Mucosa of stomach (tissue), 1 donor: Measurements from ENCODE around the gene KRI1.
A peak's percentile ranks its signal among the peaks of the same experiment; 100 is the strongest.
"Not testable (repeated sequence)": the region's sequence is repeated elsewhere in the genome, so short reads cannot be mapped to it uniquely, and the experiment has no call there.

ENCODE experiments used
- H3K27me3 ChIP-seq: one replicate; pipeline ENCODE4 v1.7.0; 2013; ENCODE audit warnings: mild to moderate bottlenecking, low read length; ENCODE audit not compliant: control insufficient read depth, insufficient read depth
- H3K36me3 ChIP-seq: one replicate; pipeline ENCODE4 v1.7.0; 2013; ENCODE audit warnings: low read length; ENCODE audit not compliant: control insufficient read depth, insufficient read depth
- H3K4me1 ChIP-seq: one replicate; pipeline ENCODE4 v1.7.0; 2013; ENCODE audit warnings: mild to moderate bottlenecking, low read length; ENCODE audit not compliant: control insufficient read depth, insufficient read depth
- H3K4me3 ChIP-seq: one replicate; pipeline ENCODE4 v1.7.0; 2013; ENCODE audit warnings: low read length
- H3K9ac ChIP-seq: one replicate; pipeline ENCODE4 v1.7.0; 2013; ENCODE audit warnings: mild to moderate bottlenecking, low read length, moderate library complexity
- H3K9me3 ChIP-seq: one replicate; pipeline ENCODE4 v1.7.0; 2013; ENCODE audit warnings: mild to moderate bottlenecking, low read length, moderate library complexity; ENCODE audit not compliant: control insufficient read depth
- donor health status: Pancreatic carcinoma.

KRI1 gene

DNA sequence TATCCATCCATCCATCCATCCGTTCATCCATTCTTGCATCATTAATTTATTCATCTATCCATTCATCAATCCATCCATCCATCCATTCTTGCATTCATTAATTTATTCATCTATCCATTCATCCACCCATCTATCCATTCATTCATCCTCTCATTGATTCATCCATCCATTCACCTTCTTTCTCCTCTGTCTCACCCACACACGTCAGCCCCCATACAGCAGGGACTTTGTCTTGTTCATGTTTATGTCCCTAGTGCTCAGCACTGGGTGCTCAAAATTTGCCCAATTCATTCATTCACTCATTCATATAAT is 22.0 kb upstream of the KRI1 start:
- Histone ChIP-seq H3K9me3 (no peaks in the 10 kb centered on the region), H3K4me3 (no peak overlapping the region), H3K9ac (no peak overlapping the region), H3K36me3 (no peaks in the 10 kb centered on the region), H3K4me1 (no peaks in the 10 kb centered on the region), H3K27me3 (no peaks in the 10 kb centered on the region)

GRCh38 chr19:10587022-10587838 is 21.4 kb upstream of the KRI1 start, which contains the start of gene AP1M2:
Gene AP1M2 (minus strand): TSS chr19:10587312. CDS start chr19:10587231, 81 bp downstream.
- Histone ChIP-seq H3K36me3 (no peaks in the 10 kb centered on the region), H3K9me3 (no peaks in the 10 kb centered on the region), H3K4me3 (peak within 1 kb of the TSS; percentile 67), H3K4me1 (no peaks in the 10 kb centered on the region), H3K9ac (peak within 1 kb of the TSS; percentile 88), H3K27me3 (no peaks in the 10 kb centered on the region)

GRCh38 chr19:10586396-10586795 is 20.6 kb upstream of the KRI1 start:
- Histone ChIP-seq H3K36me3 (peaks cover under 1% of the 10 kb centered on the region), H3K9me3 (no peaks in the 10 kb centered on the region), H3K9ac (peak overlapping the region; percentile 88), H3K27me3 (no peaks in the 10 kb centered on the region), H3K4me3 (peak overlapping the region; percentile 67), H3K4me1 (no peaks in the 10 kb centered on the region)

DNA sequence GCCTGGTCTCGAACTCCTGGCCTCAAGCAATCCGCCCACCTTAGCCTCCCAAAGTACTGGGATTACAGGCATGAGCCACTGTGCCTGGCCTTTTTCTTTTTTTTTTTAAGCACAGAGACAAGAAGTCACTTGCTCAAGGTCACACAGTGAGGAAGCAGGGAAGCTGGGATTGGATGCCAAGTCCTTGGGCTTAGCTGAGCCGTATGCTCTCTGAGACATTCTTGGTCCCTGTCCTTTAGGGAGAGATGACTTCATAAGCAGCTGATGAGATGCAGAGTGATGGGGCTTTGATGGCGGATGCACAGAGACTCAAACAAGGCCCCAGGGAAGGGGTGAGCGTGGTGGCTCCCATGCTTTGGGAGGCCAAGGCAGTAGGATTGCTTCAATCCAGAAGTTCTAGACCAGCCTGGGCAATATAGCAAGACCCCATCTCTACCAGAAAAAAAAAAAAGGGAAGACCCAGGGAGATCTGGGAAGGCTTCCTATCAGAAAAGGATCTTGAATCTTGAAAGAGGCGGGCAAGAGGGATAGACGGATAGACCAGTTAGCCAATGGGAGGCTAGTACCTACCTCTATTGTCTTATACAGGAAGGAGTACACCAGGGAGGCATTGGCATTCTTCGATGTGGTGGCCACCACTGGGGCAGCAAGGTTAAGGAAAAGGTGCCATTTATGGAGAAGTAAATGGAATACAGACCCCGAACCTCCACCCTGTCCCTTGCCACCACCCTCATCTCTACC is 17.4 kb upstream of the KRI1 start:
- Histone ChIP-seq H3K36me3 (peaks cover 4% of the 10 kb centered on the region), H3K9ac (no peak overlapping the region), H3K9me3 (no peaks in the 10 kb centered on the region), H3K4me1 (peaks cover 5% of the 10 kb centered on the region), H3K27me3 (no peaks in the 10 kb centered on the region), H3K4me3 (no peak overlapping the region)

GRCh38 chr19:10582091-10582490 is 16.3 kb upstream of the KRI1 start:
- peaks cover 4% of the 10 kb centered on the region for H3K36me3 ChIP-seq
- no peak overlapping the region for H3K9ac ChIP-seq
- H3K4me3 ChIP-seq, result no peak overlapping the region
- peaks cover 5% of the 10 kb centered on the region for H3K4me1 ChIP-seq
- no peaks in the 10 kb centered on the region for H3K9me3 ChIP-seq
- no peaks in the 10 kb centered on the region for H3K27me3 ChIP-seq

DNA sequence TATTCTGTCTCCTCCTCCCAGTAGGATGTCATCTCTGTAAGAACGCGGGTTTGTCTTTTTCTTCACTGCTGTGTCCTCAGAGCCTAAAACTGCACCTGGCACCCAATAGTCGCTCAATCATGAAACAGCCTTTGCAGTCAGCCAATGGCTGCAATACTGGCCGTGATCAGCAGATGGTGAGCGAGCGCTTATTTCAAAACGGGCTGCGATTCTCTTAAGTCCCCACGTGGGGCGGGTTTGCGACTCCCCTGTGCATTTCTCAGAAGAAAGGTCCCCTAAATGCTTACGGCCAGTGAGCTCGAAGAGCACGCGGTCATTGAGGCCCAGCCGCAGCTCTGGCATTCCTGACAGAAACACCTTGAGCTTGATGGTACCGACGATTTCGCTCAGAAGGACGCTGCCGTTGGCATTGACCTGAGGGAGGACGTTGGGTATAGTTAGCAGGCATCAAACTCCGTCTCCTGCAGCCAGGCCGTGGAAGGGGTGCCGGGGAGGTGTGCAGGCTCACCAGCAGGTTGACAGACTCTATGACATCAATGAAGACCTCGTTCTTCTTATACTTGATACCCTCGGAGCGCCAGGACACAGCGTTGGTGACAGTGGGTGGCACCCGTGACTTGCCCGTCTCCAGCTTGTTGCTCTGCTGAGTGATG is 15.3 kb upstream of the KRI1 start:
- Histone ChIP-seq H3K36me3 (peaks cover 4% of the 10 kb centered on the region), H3K9ac (no peak overlapping the region), H3K27me3 (no peaks in the 10 kb centered on the region), H3K4me3 (no peak overlapping the region), H3K4me1 (peaks cover 5% of the 10 kb centered on the region), H3K9me3 (no peaks in the 10 kb centered on the region)

- Histone ChIP-seq H3K9ac (no peak overlapping the region), H3K4me3 (no peak overlapping the region), H3K4me1 (peaks cover 5% of the 10 kb centered on the region), H3K36me3 (peaks cover 4% of the 10 kb centered on the region), H3K9me3 (no peaks in the 10 kb centered on the region), H3K27me3 (no peaks in the 10 kb centered on the region)
Measured at GRCh38 chr19:10577951-10578350, 12.1 kb upstream of the KRI1 start.

DNA sequence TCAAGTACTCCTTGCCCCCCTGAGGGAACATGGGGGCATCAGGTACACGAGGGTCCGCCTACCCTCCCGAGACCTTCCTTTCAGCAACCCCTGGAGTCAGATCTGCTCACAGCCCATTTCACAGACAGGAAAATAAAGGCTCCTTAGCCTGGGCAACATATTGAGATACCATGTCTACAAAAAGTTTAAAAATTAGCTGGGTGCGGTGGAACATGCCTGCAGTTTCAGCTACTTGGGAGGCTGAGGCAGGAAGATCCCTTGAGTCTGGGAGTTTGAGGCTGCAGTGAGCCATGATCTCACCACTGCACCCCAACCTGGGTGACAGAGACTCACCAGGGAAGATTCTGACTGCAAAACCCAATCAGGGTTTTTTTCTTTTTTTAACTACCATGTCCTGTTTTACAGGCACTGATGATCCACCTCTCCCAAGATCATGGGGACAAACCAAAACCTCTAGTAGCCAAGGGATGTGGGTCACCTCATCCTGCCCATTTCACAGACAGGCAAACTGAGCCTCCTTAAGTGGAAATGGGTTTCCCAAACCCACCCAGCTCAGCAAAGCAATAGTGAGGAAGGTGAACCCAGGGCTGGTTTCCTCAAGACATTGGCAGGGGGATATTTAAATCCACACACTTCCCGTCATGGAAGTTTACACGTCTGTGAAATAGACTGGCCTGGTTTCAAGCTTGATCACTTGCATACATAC is 9.4 kb upstream of the KRI1 start:
- no peaks in the 10 kb centered on the region for H3K4me1 ChIP-seq
- no peak overlapping the region for H3K4me3 ChIP-seq
- H3K36me3 ChIP-seq, result no peaks in the 10 kb centered on the region
- H3K9ac ChIP-seq, result no peak overlapping the region
- H3K27me3 ChIP-seq, result no peaks in the 10 kb centered on the region
- H3K9me3 ChIP-seq, result no peaks in the 10 kb centered on the region

DNA sequence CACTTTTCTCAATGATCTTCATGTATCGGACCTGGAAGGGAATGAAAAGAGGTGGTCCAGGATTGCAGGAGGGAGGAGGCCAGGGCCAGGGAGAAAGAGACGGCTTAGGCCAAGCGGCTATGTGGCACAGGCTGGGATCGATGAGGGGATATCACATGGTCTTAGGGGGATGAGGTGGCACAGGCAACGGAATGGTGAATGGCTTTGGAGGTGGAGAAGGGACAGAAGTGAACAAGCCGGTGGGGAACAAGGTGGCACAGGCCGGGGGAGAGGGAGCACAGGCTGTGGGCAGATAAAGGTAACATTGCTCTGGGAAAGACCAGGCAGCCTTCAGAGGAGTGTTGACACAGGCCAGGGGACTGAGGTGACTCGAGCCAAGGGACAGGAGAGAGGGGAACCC is 8.7 kb upstream of the KRI1 start:
- Histone ChIP-seq H3K4me1 (peaks cover 2% of the 10 kb centered on the region), H3K4me3 (no peak overlapping the region), H3K36me3 (no peaks in the 10 kb centered on the region), H3K27me3 (no peaks in the 10 kb centered on the region), H3K9me3 (no peaks in the 10 kb centered on the region), H3K9ac (no peak overlapping the region)

DNA sequence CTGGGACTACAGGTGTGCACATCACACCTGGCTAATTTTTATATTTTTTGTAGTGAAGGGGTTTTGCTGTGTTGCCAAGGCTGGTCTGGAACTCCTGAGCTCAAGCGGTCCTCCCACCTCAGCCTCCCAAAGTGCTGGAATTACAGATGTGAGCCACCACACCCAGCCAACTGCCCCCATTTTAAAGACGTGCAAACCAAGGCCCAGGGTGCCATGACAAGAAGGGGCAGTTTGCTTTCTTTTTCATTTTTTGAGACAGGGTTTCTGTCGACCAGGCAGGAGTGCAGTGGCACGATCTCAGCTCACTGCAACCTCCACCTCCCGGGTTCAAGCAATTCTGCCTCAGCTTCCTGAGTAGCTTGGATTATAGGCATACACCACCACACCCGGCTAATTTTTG is 8.0 kb upstream of the KRI1 start:
- H3K4me1 ChIP-seq, H3K36me3 ChIP-seq, H3K9me3 ChIP-seq, H3K9ac ChIP-seq, H3K4me3 ChIP-seq, H3K27me3 ChIP-seq: not testable (repeated sequence)

- peaks cover 36% of the 10 kb centered on the region for H3K4me1 ChIP-seq
Measured at GRCh38 chr19:10568826-10569651, 3.2 kb upstream of the KRI1 start, which contains the start of gene CDKN2D. Gene CDKN2D (minus strand): TSS chr19:10568979. CDS start chr19:10568653, 326 bp downstream.

More at GRCh38 chr19:10568826-10569651, 3.2 kb upstream of the KRI1 start, which contains the start of gene CDKN2D:
- peak within 1 kb of the TSS; percentile 49 for H3K9ac ChIP-seq
- H3K36me3 ChIP-seq, result no peaks in the 10 kb centered on the region
- no peaks in the 10 kb centered on the region for H3K9me3 ChIP-seq
- H3K27me3 ChIP-seq, result no peaks in the 10 kb centered on the region
- peak within 1 kb of the TSS; percentile 51 for H3K4me3 ChIP-seq
